GM21529 (cell line): Measurements from ENCODE around the gene PSMD1.

Experiments used
- ATAC-seq: cut with Tn5 transposase; IDR thresholded peaks from one replicate; pipeline ENCODE4 v1.9.1; 2021; ENCODE audit not compliant: unreplicated experiment

The PSMD1 gene

DNA sequence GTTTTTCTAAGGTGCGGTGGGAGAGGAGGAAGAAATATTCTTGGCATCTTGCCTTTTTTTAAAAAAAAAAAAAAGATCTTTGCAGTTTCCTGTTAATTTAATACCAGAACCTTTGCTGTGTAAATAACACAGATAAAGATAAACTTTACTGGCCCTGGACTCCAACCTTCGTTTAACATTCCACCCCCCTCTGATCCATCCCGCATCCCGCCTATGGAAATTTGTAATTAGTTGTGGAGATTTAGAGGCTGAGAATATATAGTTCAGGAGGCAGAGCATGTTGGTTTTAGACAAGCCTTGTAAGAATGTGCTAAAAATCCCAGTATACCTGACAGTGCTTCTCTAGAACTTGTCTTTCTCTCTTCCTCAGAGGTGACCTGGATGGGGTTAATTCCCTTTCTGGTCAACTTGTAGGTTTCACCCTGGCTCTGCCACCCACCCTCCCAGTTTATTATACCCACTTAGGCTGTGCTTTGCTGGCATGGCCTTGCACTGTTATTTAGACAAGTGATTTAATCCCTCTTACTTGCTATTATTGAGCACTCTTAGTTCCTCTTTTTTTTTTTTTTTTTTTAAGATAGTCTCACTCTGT, 22.3 kb upstream of the PSMD1 start:
- no peak for ATAC-seq

DNA sequence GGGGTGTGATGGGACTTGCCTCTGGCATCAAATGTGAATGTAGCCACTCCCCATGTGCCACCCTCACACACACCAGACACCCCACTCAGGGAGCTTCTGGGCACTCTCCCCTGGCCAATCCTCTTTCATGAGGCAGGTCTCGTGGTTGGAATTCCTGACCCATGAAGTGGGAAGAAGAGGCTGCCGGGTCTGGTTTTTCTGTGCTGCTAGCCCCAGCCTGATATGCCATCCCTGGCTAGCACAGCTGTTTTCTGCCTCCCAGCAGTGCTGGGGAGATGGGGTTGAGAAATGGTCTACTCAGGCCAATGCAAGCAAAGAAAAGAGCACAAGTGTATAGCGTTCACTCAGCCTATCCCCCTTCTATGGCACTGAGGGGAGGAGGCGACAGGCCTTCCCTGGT, 20.5 kb upstream of the PSMD1 start:
- ATAC-seq, result no peak

DNA sequence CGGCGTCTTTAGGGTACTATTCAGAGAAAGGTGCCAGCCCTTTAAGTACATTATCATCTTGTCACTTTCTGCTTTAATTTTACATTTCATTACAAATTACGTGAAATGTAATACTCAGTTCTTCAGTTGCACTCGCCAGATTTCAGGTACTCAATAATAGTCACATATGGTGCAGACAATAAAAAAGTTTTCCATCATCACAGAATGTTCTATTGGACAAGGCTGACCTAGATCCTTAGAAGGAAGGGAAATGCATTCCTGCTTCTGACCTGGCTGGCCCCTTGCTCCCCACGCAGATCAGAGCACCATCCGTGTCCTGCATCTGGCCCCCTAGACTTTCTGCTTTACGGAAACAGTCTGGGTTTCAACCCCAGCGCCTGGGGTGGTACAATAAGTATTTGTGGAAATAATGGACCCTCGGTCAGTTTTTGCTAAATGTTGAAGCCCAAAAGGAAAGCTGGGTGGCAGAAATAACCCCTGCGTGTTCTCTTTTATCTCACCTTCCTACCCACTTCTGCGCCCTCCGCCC, 20.0 kb upstream of the PSMD1 start:
- no peak for ATAC-seq

DNA sequence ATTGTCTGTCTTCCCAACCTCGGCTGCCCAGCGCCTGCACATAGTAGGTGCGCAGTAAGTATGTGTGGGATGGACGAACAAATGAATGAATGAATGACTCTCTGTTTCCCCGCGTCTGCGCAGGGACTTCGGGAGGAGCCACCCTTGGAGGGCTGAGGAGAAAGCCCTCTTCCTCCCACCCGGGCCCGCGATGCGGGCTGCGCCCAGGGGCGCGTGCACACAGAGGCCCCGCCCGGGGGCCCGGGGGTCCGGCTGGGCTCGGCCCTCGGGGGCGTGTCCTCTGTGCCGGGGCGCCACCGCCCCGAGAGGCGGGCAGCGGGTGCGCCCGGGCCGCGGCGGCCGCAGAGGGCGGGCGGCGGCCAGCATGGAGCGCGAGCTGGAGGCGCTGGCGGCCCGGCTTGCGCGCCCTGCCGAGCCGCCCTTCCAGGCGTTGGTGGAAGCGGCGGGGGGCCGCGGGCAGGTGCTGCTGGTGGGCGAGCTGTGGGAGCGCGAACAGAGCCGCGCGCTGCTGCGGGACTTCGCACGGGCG, 19.4 kb upstream of the PSMD1 start, which contains the start of gene C2orf72:
C2orf72 (plus strand) TSS at position 322 of the 529 bp plus-strand sequence; CDS start at position 365, 43 bp downstream.
- ATAC-seq, result no peak

DNA sequence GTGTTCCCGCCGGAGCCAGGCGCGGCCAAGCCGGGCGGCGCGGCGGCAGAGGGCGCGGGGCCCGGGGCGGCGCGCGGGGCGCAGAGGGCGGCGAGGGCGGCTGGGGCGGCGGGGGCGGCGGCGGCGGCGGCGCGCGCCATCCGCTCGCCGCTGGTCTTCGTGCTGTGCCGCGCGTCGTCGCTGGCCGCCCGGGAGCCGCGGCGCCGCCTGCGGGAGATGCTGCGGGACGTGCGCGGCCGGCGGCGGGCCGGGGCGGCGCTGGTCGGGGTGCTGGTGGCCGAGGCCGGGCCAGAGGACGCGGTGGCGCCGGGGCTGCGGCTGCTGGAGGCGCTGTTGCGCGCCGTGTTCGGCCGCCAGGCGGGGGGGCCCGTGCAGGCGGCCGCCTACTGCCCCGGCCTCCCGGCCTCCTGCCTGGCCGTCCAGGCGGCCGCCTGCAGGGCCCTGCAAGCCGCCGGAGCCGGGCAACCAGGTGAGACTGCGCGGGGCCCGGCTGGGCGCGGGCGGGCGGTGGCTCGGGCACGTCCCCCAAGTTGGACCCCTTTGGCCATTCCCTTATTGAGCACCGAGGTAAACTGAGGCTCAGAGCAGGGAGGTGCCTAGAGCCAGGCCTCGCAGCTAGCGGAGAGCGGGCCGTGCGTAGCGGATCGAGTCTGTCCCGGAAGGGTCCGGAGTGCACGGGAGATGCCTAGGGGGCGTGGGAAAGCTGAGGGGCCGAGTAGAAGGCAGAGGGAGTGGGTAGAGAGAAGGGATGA, 18.8 kb upstream of the PSMD1 start:
- ATAC-seq, result no peak

DNA sequence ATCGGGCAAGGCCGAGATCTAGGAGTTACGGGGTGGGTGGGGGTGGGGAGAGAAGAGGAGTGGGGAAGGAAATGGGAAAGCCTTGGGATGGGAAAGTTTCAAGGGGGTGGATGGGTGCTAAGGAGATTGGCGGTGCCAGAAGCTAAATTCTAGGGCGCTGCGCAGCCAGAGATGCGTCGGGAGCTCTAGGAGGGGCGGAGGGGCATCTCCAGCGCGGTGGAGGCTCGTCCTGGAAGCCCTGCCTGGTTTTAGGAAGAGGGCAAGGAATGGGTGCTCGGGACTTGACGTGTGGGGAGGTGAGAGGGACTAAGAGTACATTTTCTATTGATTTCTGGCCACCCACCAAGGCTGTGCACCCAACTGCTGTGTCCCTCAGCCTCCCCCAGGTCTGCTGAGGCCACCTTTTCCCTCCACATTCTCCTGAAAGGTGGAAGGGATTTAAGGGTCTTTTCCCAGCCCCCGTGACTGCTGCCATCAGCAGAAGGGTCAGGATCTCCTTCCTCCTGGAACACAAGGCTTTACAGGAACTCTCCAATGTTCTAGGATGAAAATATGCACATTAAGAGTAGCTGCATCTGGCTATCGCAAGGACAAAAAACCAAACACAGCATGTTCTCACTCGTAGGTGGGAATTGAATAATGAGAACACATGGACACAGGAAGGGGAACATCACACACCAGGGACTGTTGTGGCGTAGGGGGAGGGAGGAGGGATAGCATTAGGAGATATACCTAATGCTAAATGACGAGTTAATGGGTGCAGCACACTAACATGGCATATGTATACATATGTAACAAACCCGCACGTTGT, 18.0 kb upstream of the PSMD1 start:
- ATAC-seq, result no peak

DNA sequence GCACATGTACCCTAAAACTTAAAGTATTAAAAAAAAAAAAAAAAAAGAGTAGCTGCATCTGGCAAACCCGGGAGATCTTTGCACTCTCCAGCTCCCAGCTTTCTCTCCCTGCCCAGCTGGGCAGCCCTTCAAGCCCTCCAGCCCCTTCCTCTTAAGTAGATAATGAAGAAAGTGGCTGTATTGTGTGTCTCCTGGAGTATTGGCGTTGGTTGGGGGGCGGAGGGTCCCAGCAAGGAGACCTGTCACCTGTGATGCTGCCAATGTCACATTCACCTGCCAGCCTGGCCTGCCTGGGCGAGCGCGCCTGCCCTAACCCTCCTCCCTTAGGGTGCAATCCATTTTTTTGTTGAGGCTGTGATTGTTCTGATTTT, 17.4 kb upstream of the PSMD1 start:
- ATAC-seq, result no peak

DNA sequence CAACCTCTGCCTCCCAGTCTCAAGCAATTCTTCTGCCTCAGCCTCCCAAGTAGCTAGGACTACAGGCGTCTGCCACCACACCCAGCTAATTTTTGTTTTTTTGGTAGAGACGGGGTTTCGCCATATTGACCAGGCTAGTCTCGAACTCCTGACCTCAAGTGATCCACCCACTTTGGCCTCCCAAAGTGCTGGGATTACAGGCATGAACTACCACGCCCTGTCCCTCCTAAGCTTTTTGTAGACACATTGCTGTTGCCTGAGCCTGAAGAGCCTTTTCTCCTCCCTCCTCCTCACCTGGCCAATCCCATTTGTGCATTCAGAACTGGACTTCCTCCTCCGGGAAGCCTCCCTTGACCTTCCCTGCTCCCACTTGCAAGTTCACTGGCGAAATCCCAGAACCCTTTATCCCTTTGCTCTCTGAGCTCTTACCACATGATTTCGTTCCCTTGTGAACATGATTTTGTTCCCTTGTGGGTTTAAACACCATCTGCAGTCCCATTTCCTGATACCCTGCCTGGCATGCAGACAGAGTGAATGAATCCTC, 16.8 kb upstream of the PSMD1 start:
- no peak for ATAC-seq

DNA sequence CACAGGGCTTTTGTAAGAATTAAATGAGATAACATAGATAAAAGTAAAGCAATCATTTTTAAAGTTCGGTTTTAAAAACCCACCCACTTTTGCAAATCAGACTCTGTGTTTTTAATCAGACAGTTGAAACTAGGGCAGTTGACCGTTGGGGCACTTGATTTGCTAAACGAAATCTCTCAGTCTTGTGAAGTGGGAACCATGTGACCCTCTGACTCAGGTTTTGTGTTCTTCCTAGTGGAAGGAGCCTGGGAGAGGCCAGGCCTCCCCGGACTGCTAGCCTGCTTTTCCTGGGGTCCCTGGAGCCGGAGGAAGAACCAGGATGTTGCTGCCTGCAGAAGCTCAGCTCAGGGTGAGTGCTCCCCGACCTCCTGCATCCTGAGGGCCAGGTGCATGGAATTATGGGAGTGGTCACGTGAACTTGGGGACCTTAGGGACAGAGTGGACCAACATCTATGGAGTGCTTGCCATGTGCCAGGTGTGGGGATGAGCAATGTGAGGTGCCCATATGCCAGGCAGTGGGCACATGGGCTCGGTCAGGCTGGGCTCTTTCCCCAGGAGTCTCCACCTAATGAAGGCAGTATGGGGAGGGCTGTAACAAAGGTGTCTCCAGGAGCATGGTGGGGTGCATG, 15.5 kb upstream of the PSMD1 start:
- no peak for ATAC-seq

DNA sequence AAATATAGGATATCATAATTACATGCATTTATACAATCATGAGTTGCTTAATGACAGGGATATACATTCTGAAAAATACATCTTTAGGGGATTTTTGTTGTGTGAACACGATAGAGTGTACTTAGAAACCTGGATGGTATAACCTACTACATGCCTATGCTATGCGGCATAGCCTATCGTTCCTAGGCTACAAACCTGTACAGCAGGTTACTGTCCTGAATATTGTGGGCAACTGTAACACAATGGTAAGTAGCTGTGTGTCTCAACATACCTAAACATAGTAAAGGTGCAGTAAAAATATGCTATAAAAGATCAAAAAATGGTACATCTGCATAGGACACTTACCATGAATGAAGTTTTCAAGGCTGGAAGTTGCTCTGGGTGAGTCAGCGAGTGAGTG, 12.9 kb upstream of the PSMD1 start:
- no peak for ATAC-seq

DNA sequence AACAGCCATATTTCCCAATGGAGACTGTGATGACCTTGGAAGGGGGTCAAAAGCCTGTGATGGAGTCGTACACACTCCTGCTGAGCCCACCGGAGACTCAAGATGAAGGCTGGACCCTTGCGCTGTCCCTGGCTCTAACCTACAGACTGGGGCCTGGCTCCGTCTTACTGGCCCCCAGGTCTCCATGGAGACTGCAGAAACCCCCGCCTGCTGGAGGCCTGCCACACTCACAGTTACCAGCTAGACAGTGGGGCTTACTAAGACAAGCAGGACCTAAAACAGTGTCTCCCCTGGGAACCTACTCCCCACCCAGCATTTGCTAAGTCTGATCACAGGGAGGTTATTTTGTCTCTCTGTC, 9.8 kb upstream of the PSMD1 start:
- no peak for ATAC-seq

DNA sequence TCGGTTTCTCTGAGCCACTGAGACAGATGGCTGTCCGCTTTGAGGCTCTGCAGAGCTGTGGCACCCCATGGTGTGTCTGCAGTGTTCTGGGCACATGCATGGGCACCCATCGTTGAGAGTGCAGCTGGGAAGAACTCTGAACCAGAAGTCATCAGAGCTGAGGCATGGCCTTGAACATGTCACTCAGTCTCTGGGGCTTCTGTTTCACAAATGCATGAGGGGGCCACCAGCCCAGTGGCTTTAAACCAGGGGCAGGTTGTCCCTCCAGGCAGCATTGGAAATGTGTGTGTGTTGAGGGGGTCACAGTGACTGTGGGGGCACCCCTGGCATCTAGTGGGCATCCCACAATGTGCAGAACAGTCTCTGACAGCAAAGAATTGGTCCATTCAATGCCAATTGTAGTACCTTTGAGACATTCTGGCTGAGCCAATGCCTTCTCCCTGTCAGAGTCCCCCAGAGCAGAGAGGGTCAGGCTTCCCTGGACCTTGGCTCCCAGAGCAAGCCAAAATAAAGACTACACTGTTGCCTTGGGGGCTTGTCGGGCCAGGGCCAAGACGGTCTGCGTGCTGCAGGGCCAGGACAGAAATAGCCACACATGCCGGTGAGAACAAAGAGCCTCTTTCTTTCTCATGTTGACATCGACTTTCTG, 9.3 kb upstream of the PSMD1 start:
- ATAC-seq, result no peak

DNA sequence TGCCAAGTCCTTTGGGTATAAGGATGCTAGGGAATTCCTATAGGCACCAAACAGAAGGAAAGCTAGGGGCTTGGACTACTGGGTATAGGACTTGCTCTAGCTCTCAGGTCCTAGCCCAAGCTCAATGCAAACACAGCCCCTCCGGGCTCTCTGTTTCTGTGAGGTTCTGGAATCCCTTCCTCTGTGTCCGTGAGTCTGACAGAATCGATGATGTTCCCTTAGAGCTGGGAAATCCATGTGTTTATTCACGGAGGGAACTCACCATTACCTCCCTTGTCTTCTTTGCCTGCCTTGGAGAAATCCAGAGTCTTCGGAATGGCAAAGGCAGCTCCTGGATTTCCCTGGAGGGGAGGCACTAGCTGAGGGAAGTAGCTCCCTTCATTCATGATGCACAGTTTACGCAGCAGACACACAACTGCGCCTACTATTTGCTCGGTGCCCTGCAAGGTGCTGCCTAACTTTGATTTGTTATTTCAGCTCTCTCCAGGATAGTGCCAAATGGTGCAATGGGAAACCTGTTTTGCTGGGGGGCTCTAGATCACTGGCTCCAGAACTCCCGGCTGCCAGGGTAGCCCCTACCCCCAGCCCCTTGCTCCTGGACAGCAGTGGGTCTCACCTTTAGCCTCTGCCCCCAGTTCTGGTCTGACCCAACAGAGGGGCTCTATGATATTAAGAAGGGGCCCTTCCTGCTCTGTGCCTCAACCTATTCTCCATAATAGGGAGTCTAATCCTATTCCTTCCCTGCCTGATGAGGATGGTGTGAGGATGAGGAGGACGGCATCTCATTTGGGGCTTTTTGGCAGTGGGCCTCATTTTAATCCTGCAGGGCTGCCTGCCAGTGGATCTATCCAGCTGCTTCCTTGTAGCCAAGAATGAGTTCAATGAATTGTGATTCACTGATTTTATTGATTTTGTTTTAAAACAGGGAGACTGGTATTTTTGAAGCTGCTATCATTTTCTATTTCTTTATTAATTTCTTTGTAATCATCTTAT, 8.4 kb upstream of the PSMD1 start:
- no peak for ATAC-seq

DNA sequence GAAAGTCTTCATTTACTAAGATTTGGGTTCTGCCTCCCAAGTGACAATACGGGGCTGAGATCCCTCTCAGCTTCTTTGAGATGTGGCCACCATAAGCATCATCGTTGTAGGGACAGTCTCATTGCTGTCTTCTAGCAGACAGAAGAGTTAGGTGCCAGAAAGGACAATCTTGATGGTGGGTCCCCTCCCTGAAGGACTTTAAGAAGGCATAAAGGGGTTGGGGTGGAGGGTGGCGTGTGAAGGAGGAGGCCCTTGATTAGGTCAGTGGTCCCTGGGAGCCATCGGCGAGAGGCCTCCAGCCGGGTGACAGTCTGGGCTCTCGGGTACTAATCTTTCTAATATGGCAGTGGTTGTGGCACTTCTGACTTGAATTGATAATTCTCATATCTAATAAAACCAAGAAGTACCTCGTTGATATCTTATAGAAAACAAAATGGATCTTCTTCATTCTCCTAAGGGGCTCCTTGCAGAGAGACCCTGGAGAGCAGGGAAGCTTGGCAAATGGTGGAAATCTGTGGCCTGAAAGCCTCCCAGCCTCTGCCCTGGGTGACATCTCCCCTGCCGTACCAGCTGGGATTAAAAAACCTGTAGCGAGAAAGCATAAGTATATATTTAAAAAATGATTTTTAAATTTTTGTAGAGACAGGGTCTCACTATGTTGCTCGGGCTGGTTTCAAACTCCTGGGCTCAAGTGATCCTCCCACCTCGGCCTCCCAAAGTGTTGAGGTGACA, 7.2 kb upstream of the PSMD1 start:
- ATAC-seq, result no peak

DNA sequence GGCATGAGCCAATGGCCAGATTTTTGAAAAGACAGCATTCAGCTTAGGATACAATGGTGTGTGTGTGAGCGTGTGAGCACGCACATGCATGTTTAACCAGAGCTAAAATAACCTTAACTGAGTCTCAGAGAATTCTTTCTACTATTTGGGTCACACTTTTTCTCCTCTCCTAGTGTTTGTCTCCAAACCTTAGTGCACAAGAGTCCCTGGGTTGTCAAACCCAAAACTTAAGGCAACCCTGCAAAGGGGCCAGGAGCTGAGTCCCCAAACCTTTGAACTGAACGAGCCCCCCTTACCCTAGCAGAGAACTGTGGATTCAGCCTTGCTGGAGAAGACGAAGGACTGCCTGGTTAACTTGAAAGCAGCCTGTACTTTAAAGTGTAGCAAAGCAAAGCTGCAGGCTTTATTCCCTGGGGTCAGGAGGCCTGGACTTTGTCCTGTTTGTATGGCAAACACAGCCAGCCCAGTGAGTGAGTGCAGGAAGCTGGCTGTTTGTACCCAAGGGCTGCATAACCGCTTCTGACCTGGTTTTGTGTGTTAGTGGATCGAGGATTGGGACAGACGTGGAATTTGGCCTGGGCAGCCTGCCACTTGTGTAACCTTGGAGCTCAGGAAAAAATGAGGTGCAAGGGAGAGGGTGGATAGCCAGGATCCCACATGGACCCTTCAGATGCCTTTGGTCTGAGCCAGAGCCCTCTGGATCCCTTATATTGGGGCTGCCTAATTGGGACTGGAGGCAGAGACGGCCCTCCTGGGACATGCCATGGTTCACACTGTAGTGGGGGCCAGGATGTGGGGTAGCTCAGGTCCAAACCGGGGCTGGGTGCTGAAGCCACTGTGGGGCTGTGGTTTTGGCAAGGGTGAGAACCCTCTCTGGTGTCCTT, 6.4 kb upstream of the PSMD1 start:
- ATAC-seq, result no peak

DNA sequence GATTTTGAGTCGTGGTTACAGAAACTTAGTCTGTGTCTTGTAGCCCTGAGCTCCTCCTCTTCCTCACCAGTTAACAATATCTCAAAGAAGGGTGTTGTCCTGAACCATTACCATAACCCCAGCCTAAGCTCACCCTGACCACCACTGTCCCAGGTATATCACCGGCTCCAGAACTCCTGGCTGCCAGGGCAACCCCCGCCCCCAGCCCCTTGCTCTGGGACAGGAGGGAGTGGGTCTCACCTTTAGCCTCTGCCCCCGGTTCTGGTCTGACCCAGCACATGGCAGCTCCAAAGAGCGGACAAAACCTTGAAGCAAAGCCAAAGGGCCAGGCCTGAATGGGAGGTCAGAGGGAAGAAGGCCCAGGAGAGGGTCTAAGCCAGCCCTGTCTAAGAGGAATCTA, 5.6 kb upstream of the PSMD1 start:
- no peak for ATAC-seq
